B cell (primary cell): ENCODE results near the gene ARMC9.

ENCODE experiments used
- CTCF ChIP-seq: fragments of 200-600 bp; IDR thresholded peaks from one replicate; pipeline ENCODE4 v1.8.0; 2022; ENCODE audit warnings: antibody characterized with exemption, mild to moderate bottlenecking
- EZH2 ChIP-seq: IDR thresholded peaks from 2 replicates; pipeline ENCODE4 v1.6.1; 2012; ENCODE audit warnings: borderline replicate concordance, low read depth, mild to moderate bottlenecking, moderate library complexity, low read length; ENCODE audit not compliant: insufficient read depth, poor library complexity, severe bottlenecking

DNA sequence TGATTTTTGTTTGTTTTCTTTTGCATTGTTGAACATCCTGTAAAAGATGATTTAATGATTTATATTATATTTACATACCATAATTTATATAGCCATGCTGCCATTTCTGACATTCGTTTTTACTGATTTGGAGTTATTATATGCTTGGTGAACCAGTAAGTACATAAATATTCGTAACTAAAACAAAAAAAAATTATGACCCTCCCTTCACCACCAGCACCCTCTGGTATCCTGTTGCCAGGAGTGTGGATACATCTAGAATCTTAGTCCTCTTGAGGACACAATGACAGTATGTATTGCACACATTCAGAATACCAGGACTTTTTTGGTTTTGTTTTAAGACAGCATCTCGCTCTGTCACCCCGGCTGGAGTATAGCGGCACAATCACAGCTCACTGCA lies 153.2 kb downstream of the ARMC9 start:
- TF ChIP-seq EZH2 (no peak), CTCF (no peak)
